NOMO-1 treated with dmso at 0.1 percent for 144 hours (cell line): ENCODE data around the gene NAGPA.

Experiments
- DNase-seq: peaks from one replicate; lab custom pipeline; 2025; ENCODE audit not compliant: unreplicated experiment; lab: John Stamatoyannopoulos, UW

The NAGPA gene

GRCh38 chr16:5031601-5032000 lies 2.1 kb downstream of the NAGPA start:
- DNase-seq, result no peak

GRCh38 chr16:5030251-5030870 lies 3.4 kb downstream of the NAGPA start:
- DNase-seq, result no peak

DNA sequence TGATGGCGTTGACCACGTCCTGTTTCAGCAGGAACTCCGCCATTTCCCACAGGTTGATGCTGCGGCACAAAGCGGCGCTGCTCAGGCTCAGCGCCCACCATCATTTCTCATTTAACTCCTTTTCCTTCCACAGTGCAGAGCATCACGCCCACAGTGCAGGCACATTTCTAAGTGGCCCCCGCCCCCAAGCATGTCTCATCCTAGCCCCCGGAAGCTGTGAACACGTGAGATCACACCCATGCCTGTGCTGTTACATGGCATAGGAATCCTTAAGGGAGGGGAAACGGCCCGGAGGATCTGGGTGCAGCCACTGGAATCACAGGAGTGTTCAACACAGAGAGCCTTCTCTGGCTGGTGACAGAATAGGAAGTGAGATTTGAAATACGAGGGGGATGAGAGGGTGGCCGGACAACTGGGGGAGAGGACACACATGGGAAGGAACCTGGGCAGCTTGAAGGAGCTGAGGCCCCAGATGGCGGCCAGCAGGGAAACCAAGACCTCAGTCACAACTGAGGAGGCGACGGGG lies 4.7 kb downstream of the NAGPA start:
- DNase-seq, result no peak

- DNase-seq, result no peak
These were observed 6.0 kb downstream of the NAGPA start for GRCh38 chr16:5027575-5028235.

GRCh38 chr16:5027086-5027485 lies 6.6 kb downstream of the NAGPA start:
- DNase-seq, result no peak

DNA sequence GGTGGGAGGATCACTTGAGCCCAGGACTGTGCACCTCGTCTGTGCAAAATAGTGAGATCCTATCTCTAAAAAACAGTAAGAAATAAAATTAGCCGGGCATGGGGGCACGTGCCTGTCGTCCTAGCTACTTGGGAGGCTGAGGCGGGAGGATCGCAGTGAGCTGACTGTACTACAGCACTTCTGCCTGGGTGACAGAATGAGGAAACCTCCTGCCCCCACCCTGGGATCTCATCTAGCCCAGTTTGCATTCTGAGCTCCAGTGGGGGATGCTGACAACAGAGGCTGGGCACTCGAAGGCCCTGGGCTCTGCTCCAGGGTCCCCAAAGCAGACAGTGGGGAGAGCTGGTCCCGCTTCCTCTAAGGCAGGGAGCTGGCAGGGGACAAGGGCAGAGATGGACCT lies 7.1 kb downstream of the NAGPA start:
- DNase-seq, result no peak

DNA sequence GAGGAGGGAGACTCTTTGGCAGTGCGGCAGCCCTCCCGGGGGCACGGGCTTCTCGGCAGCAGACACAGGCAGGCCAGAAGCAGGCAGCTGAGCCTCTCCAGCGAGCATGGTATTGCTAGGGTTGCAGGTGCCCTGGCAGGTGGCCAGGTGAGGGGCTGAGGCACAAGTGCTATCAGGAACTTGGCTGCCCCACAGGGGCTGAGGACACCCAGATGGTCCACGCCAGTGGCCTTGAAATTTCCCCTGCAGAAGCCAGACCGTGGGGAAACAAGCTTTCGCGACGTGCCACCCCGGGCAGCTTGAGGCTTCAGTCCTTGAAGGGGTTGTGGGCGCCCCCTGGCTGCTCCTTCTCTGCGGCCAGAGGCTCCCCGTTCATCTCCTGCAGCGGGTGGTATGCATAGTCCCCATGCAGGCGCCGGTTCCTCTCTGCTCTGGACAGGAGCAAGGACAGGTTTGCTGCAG lies 8.5 kb downstream of the NAGPA start:
- no peak for DNase-seq

DNA sequence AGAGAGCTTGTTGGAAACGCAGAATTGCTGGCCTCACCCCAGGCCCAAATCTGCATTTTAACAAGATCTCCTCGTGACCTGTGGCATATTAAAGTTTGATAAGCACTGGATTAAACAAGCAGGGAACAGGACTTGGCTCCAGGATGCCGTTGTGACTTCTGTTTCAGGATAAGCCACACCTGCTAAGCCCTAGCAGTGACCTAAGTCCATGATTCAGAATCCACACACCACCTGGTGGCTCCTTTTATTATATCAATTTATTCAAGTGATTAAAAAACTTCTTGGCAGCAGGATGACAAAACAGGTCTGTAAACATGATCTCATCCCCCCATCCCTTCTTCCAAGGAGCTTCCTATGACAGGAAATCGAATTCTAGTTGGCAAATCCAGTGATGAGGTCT lies 9.1 kb downstream of the NAGPA start:
- DNase-seq, result no peak

DNA sequence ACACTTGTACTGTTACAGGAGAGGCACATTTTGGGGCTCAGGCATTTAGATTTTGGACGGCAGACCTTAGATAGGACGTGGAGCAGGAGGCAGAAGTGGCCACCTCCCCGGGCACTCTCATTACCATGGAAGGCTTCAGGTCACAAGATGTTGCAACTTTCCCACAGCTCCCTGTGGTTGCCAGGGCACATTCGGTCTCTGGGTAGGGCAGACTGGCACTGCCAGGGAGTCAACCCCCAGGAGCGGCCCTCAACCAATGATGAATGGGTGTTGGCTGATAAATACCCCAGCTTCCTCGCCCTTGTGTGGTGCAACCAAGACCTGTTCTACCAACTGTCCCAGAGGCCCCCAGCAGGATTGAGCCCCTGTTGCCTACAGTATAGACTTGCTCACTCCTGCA lies 11.2 kb downstream of the NAGPA start:
- DNase-seq, result no peak

GRCh38 chr16:5020551-5020950 lies 13.2 kb downstream of the NAGPA start:
- no peak for DNase-seq

GRCh38 chr16:5019775-5020174 lies 14.0 kb downstream of the NAGPA start:
- DNase-seq, result no peak

- DNase-seq, result no peak
These were observed 14.9 kb downstream of the NAGPA start for GRCh38 chr16:5018793-5019192.

GRCh38 chr16:5017678-5017969 lies 16.1 kb downstream of the NAGPA start:
- DNase-seq, result no peak

- DNase-seq, result no peak
These were observed 16.6 kb downstream of the NAGPA start for GRCh38 chr16:5016967-5017677.

DNA sequence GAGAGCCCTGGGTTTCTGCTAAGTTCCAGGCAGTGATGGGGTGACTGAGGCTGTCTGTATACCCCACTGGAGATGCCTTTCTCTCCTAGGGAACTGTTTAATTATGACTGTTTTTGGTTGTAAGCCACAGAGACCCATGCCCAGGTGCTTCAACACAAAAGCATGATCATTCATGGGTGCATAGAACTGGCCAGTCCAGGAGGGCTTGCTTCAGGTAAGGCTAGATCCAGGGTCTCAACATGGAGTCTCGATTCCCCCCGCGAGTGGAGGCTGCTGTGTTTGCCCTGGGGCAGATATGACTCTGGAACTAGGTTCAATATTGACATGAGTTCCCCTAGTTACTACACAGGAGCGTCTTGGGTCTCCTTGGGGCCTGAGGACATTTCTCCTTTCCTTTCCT lies 17.8 kb downstream of the NAGPA start:
- DNase-seq, result no peak

DNA sequence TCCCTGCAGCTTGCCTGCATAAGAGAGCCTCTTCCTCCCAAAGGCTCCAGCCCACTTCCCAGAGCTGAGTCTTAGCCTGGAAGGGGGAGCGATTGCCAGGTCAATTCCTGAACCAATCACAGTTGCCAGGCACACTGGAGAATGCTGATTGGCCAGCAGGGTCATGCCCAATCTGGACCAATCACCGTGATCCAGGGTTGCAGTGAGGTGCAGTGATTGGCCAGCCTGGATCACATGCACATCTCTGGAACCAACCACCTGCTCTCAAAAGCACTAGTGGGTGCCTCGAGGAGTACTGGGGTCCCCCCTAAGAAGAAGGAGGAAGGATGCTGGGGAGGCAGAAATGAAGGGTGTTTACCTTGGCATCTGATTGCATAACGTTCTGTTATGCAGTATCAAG lies 18.4 kb downstream of the NAGPA start:
- no peak for DNase-seq

DNA sequence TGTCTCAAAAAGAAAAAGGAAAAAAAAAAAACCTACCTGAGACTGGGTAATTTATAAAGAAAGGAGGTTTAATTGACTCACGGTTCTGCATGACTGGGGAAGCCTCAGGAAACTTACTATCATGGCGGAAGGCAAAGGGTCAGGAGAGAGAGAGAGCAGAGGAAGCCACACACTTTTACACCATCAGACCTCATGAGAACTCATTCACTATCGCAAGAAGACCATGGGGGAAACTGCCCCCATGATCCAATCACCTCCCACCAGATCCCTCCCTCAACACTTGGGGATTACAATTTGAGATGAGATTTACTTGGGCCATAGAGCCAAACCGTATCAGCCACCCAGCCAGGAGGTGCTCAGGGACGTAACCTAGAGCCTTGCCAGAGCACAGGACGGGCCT lies 20.8 kb downstream of the NAGPA start:
- no peak for DNase-seq

DNA sequence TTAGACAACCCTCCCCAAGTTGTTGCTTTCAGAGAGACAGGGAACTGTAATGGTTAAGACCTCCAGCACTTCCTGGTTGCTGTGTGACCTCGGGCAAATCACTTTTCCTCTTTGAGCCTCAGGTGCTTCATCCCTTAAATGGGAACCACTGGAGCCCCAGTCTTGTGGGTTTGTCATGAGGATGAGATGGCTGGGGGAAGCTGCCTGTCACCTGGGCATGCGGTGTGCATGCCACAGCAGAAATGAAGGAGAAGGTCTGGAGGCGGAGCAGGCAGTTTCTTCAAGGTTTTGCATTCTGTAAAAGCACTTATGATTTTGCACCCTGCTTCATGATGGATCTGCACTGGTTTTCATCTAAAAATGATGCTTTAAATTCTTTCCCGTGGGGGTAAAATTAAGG lies 22.1 kb downstream of the NAGPA start:
- DNase-seq, result no peak

DNA sequence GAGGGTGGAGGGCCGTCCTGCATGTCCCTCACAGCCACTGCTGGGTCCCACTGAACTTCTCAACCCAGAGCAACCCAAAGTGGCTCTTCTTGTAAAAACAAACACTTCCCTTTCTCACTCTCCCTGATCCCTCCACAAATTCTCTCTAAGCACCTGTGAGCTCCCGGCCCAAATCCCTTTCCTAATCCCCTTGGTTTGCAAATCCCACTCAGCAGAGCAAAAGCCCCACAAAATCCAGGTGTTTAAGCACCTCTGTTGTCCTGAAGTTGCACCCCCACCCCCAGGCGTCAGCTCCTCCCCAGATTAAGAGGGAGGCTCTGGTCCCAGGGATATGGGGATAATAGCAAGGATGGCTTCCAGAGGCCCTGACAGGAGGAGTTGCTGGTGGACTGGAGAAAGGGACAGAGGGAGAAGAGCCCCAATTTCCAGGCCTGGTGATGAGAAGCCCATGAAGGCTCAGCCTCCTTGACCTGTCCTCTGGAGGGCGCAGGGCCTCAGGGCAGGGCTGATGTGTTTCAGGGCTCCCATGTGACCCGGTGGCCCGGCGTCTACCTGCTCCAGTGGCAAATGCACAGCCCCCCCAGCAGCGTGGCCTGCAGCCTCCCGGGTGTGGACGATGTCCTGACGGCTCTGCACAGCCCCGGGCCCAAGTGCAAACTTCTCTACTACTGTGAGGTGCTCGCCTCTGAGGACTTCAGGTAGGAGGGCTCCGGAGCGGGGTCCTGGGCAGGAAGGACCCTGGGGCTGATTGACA lies 23.0 kb downstream of the NAGPA start:
- no peak for DNase-seq

DNA sequence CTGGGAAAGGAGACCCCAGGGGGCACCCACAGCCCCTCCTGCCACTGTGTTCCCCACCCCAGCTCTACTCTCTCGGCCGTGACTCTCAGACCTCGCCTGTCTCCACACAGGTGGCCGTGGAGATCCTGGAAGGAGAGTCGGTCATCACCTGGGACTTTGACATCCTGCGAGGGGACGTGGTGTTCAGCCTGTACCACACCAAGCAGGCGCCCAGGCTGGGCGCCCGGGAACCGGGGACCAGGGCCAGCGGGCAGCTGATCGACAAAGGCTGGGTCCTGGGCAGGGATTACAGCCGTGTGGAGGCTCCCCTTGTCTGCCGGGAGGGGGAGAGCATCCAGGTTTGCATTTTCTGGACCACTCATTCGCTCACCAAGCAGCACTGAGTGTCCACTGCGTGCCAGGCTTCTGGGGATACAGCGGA lies 25.4 kb downstream of the NAGPA start:
- DNase-seq, result no peak

DNA sequence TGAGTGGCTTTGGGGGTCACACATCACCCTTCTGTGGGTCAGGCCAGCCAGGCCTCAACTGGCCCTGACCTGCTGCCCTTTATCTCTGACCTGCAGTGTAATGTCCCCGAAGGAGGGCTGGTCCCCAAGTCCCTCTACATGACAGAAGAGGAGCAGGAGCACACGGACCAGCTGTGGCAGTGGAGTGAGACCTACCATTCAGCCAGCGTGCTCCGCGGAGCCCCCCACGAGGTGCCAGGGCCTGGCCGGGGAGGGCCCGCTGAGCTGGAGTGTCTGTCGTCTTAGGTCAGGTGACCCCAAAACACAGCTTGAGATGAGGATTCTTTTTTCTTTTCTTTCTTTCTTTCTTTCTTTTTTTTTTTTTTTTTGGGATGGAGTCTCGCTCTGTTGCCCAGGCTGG lies 26.5 kb downstream of the NAGPA start:
- no peak for DNase-seq
